OCI-LY3 (cell line): ENCODE data around the gene TLCD1.

Source experiments
- CTCF ChIP-seq: fragments of 200-600, 300-600 bp; sonication (generic); IDR thresholded peaks from 2 replicates; pipeline ENCODE4 v1.5.1; 2014; ENCODE audit warnings: antibody characterized with exemption, low read length, low read depth
- EZH2phosphoT487 ChIP-seq: fragments of 200-600 bp; shearing (Covaris generic); IDR thresholded peaks from 2 replicates; pipeline ENCODE4 v1.6.1; 2018; ENCODE audit warnings: antibody characterized with exemption, mixed run types, low read depth

- TF ChIP-seq CTCF (no peak), EZH2phosphoT487 (no peak)
These were observed 40.7 kb downstream of the TLCD1 start for GRCh38 chr17:28685366-28685765.
